ENCODE measurements around the gene HMGN5. TPM values are rescaled to one million over a fixed set of nuclear protein-coding genes. Genes with fewer than 3 reads are reported as not detected.
A peak's percentile ranks its signal among the peaks of the same experiment; 100 is the strongest.

HMGN5 gene
- total RNA-seq, 1 experiment from 2014 or later: 13.0 TPM

GRCh38 chrX:81195712-81196111 lies 6.0 kb downstream of the HMGN5 start:
- no CpG with 5 or more reads among the region's 5 CpGs for WGBS (ENCODE audit: extremely low coverage, insufficient read length, low lambda C conversion rate)
- H3K4me3 Mint-ChIP-seq: no peak overlapping the region
- no peak overlapping the region for H3K27ac Mint-ChIP-seq

More at GRCh38 chrX:81195712-81196111, 6.0 kb downstream of the HMGN5 start:
- Histone ChIP-seq H3K27ac (ENCODE audit: insufficient read length, low read depth, low read length) (no peak overlapping the region), H4K5ac (ENCODE audit: insufficient read length, low read depth, low read length) (no peak overlapping the region), H4K20me1 (ENCODE audit: control insufficient read depth, insufficient read depth, insufficient read length) (no peaks in the 10 kb centered on the region), H2BK120ac (ENCODE audit: low read depth, low read length, poor library complexity, severe bottlenecking) (no peak overlapping the region), H3K56ac (ENCODE audit: insufficient read length, low read depth, low read length) (no peak overlapping the region), H3K79me1 (ENCODE audit: insufficient read depth, low read depth, low read length, poor library complexity, severe bottlenecking) (no peaks in the 10 kb centered on the region), H3K18ac (ENCODE audit: insufficient read length, low read depth, low read length) (no peak overlapping the region), H2BK20ac (ENCODE audit: low read depth, low read length, poor library complexity, severe bottlenecking) (no peak overlapping the region), H3K4me2 (ENCODE audit: insufficient read depth, insufficient read length, low read length) (no peak overlapping the region), H4K91ac (ENCODE audit: insufficient read length, low read depth, low read length) (no peak overlapping the region), H3K4ac (ENCODE audit: low read depth, low read length) (no peak overlapping the region), H3K79me2 (ENCODE audit: insufficient read depth, low read length) (no peaks in the 10 kb centered on the region), H2AFZ (ENCODE audit: low read length) (no peak overlapping the region), H3K4me1 (ENCODE audit: insufficient read depth, low read length) (no peaks in the 10 kb centered on the region), H4K8ac (replicated peaks; ENCODE audit: insufficient read length, low read depth, low read length) (no peak overlapping the region), H3K23ac (ENCODE audit: insufficient read length, low read depth, low read length) (no peak overlapping the region), H2AK5ac (ENCODE audit: insufficient read length, low read length) (no peak overlapping the region), H3K9me3 (ENCODE audit: control insufficient read depth, low read depth, low read length) (peaks cover 7% of the 10 kb centered on the region), H2BK15ac (ENCODE audit: low read depth, low read length) (no peak overlapping the region), H3K23me2 (ENCODE audit: insufficient read length, low read depth, low read length, poor library complexity, severe bottlenecking) (no peaks in the 10 kb centered on the region), H3T11ph (ENCODE audit: low read length) (no peak overlapping the region), H2BK5ac (ENCODE audit: insufficient read length, low read length) (no peak overlapping the region), H3K14ac (ENCODE audit: insufficient read depth, low read length) (no peak overlapping the region), H3K9ac (ENCODE audit: extremely low read depth, insufficient read length, low read length) (no peak overlapping the region), H3K27me3 (ENCODE audit: insufficient read depth, low read length) (no peaks in the 10 kb centered on the region), H2BK12ac (ENCODE audit: insufficient read length, low read depth, low read length) (no peak overlapping the region)
- DNase-seq: peak; percentile 45
- Mint-ChIP-seq H3K9me3 (peaks cover 57 to 60% of the 10 kb centered on the region in 2 experiments), H3K27me3 (ENCODE audit: low read depth) (no peaks in the 10 kb centered on the region), H3K4me1 (no peaks in the 10 kb centered on the region), H3K36me3 (ENCODE audit: insufficient read depth in 1 of 3, low read depth in 3 of 3) (peaks cover 0 to 5% (median 3%) of the 10 kb centered on the region in 3 experiments; a peak in 4 of 7 replicates)
- peak; percentile 73 for TF ChIP-seq CTCF (conservative IDR thresholded peaks at IDR 0.05)
